GM12864 (cell line): Measurements from ENCODE around the gene ITGB7.

Source experiments
- DNase-seq: peaks from one replicate; pipeline ENCODE4 v3.0.0-alpha.2; 2011; ENCODE audit warnings: low read depth
- H3K4me3 ChIP-seq: 2 replicates; pipeline ENCODE4 v1.5.1; 2011; ENCODE audit warnings: mild to moderate bottlenecking, low read depth, low read length, control low read depth
- CTCF ChIP-seq: IDR thresholded peaks from 2 replicates; pipeline ENCODE4 v1.5.1; 2011; ENCODE audit warnings: low read depth, mild to moderate bottlenecking, moderate library complexity, low read length, control low read depth, inconsistent platforms; ENCODE audit errors: missing control alignments

Gene ITGB7

GRCh38 chr12:53230108-53230845, 23.2 kb upstream of the ITGB7 start:
- H3K4me3 ChIP-seq, result no peak overlapping the region
- no peak for DNase-seq
- TF ChIP-seq CTCF, result no peak

- H3K4me3 ChIP-seq, result no peak overlapping the region
Observed at GRCh38 chr12:53229454-53229853, 22.4 kb upstream of the ITGB7 start.

GRCh38 chr12:53227836-53228235, 20.8 kb upstream of the ITGB7 start:
- TF ChIP-seq CTCF, result no peak
- no peak overlapping the region for H3K4me3 ChIP-seq
- no peak for DNase-seq

More at GRCh38 chr12:53229454-53229853, 22.4 kb upstream of the ITGB7 start:
- DNase-seq, result no peak
- no peak for TF ChIP-seq CTCF

GRCh38 chr12:53227341-53227740, 20.3 kb upstream of the ITGB7 start:
- no peak overlapping the region for H3K4me3 ChIP-seq
- no peak for TF ChIP-seq CTCF
- DNase-seq, result no peak

- H3K4me3 ChIP-seq, result no peak overlapping the region
- TF ChIP-seq CTCF, result no peak
- no peak for DNase-seq
Observed at GRCh38 chr12:53226815-53227214, 19.8 kb upstream of the ITGB7 start.

GRCh38 chr12:53225635-53226424, 18.8 kb upstream of the ITGB7 start:
- no peak overlapping the region for H3K4me3 ChIP-seq
- TF ChIP-seq CTCF, result no peak
- no peak for DNase-seq
